Peyer's patch (tissue), 4 donors: ENCODE results near the gene SH3BGRL.

Experiments used
- CTCF ChIP-seq, 6 experiments: fragments of 450-650 bp in 4 of 6; fragments of 200-600 bp in 2 of 6; sonication (generic) in 1 of 6; IDR thresholded peaks; one replicate each; pipeline ENCODE4 v1.5.1; 2017 to 2019; ENCODE audit warnings: antibody characterized with exemption in 6 of 6, mild to moderate bottlenecking in 3 of 6, moderate library complexity in 1 of 6
- POLR2A ChIP-seq, 2 donors: fragments of 450-650 bp; IDR thresholded peaks; one replicate each; pipeline ENCODE4 v1.5.1; 2017; ENCODE audit warnings: antibody characterized with exemption in 2 of 2, mild to moderate bottlenecking in 2 of 2, moderate library complexity in 2 of 2

GRCh38 chrX:81205551-81205950, 3.6 kb downstream of the SH3BGRL start:
- TF ChIP-seq POLR2A (IDR thresholded peaks at IDR 0.05): no peak
- no peak for TF ChIP-seq CTCF (IDR thresholded peaks at IDR 0.05)
